ENCODE data around the gene KLF13.

KLF13 gene

GRCh38 chr15:31335989-31336592 is 9.5 kb downstream of the KLF13 start:
- no peak overlapping the region for H3K4me3 ChIP-seq (ENCODE audit: low read length)
- H3K4ac ChIP-seq (ENCODE audit: low read depth, low read length): no peak overlapping the region
- no CpG with 5 or more reads among the region's 9 CpGs for WGBS (ENCODE audit: extremely low coverage, insufficient coverage, low lambda C conversion rate)
- H2BK5ac ChIP-seq (ENCODE audit: low read length): no peak overlapping the region
- H3K9ac ChIP-seq (ENCODE audit: low read length): no peak overlapping the region
- no peak overlapping the region for H2BK15ac ChIP-seq (replicated peaks; ENCODE audit: low read depth)
- no peak overlapping the region for H3K18ac ChIP-seq (ENCODE audit: low read length)
- H3K4me1 ChIP-seq (ENCODE audit: control insufficient read depth, low read depth, low read length): no peaks in the 10 kb centered on the region
- H2AK5ac ChIP-seq (ENCODE audit: low read length): no peak overlapping the region
- H2BK120ac ChIP-seq (ENCODE audit: low read depth, low read length): no peak overlapping the region
- H3K27me3 ChIP-seq (ENCODE audit: insufficient read depth, low read length, poor library complexity): no peaks in the 10 kb centered on the region
- peaks cover 51% of the 10 kb centered on the region for H3K79me1 ChIP-seq (ENCODE audit: low read length)
- H3K56ac ChIP-seq (ENCODE audit: low read length): no peak overlapping the region
- H4K8ac ChIP-seq (ENCODE audit: low read depth, low read length): no peak overlapping the region
- no peak overlapping the region for H3K27ac ChIP-seq (ENCODE audit: low read depth, low read length)
- H3K36me3 ChIP-seq (ENCODE audit: control insufficient read depth, insufficient read depth, low read length): no peaks in the 10 kb centered on the region
- no peak for DNase-seq
- no peak overlapping the region for H3K23ac ChIP-seq (ENCODE audit: low read length)
- H3K4me2 ChIP-seq (ENCODE audit: low read length): no peak overlapping the region
- H3K79me2 ChIP-seq (ENCODE audit: control insufficient read depth, insufficient read depth, low read length): peaks cover 43% of the 10 kb centered on the region
- H4K5ac ChIP-seq (ENCODE audit: low read length): no peak overlapping the region

GRCh38 chr15:31336593-31337295 is 10.1 kb downstream of the KLF13 start:
- Histone ChIP-seq H3K79me1 (ENCODE audit: low read length) (peaks cover 47% of the 10 kb centered on the region), H4K8ac (ENCODE audit: low read depth, low read length) (no peak overlapping the region), H2BK15ac (replicated peaks; ENCODE audit: low read depth) (no peak overlapping the region), H2BK120ac (ENCODE audit: low read depth, low read length) (no peak overlapping the region), H2BK5ac (ENCODE audit: low read length) (no peak overlapping the region), H3K4me2 (ENCODE audit: low read length) (no peak overlapping the region), H3K79me2 (ENCODE audit: control insufficient read depth, insufficient read depth, low read length) (peaks cover 37% of the 10 kb centered on the region), H3K9ac (ENCODE audit: low read length) (no peak overlapping the region), H3K36me3 (ENCODE audit: control insufficient read depth, insufficient read depth, low read length) (no peaks in the 10 kb centered on the region), H3K4me3 (ENCODE audit: low read length) (no peak overlapping the region), H3K27ac (ENCODE audit: low read depth, low read length) (no peak overlapping the region), H3K4ac (ENCODE audit: low read depth, low read length) (no peak overlapping the region), H3K23ac (ENCODE audit: low read length) (no peak overlapping the region), H3K56ac (ENCODE audit: low read length) (no peak overlapping the region), H3K4me1 (ENCODE audit: control insufficient read depth, low read depth, low read length) (no peaks in the 10 kb centered on the region), H3K18ac (ENCODE audit: low read length) (no peak overlapping the region), H2AK5ac (ENCODE audit: low read length) (no peak overlapping the region), H3K27me3 (ENCODE audit: insufficient read depth, low read length, poor library complexity) (no peaks in the 10 kb centered on the region), H4K5ac (ENCODE audit: low read length) (no peak overlapping the region)
- no peak for DNase-seq
- WGBS (ENCODE audit: extremely low coverage, insufficient coverage, low lambda C conversion rate): 100% methylated on average over 1 of the region's 13 CpGs

GRCh38 chr15:31337352-31338031 is 10.9 kb downstream of the KLF13 start:
- Histone ChIP-seq H2BK5ac (ENCODE audit: low read length) (no peak overlapping the region), H3K9ac (ENCODE audit: low read length) (no peak overlapping the region), H3K27ac (ENCODE audit: low read depth, low read length) (no peak overlapping the region), H3K27me3 (ENCODE audit: insufficient read depth, low read length, poor library complexity) (no peaks in the 10 kb centered on the region), H3K4me2 (ENCODE audit: low read length) (no peak overlapping the region), H4K5ac (ENCODE audit: low read length) (no peak overlapping the region), H3K4me3 (ENCODE audit: low read length) (no peak overlapping the region), H3K4me1 (ENCODE audit: control insufficient read depth, low read depth, low read length) (no peaks in the 10 kb centered on the region), H3K18ac (ENCODE audit: low read length) (no peak overlapping the region), H3K79me2 (ENCODE audit: control insufficient read depth, insufficient read depth, low read length) (peaks cover 29% of the 10 kb centered on the region), H4K8ac (ENCODE audit: low read depth, low read length) (no peak overlapping the region), H3K79me1 (ENCODE audit: low read length) (peaks cover 43% of the 10 kb centered on the region), H2BK120ac (ENCODE audit: low read depth, low read length) (no peak overlapping the region), H2AK5ac (ENCODE audit: low read length) (no peak overlapping the region), H3K36me3 (ENCODE audit: control insufficient read depth, insufficient read depth, low read length) (no peaks in the 10 kb centered on the region), H3K4ac (ENCODE audit: low read depth, low read length) (no peak overlapping the region), H3K23ac (ENCODE audit: low read length) (no peak overlapping the region), H2BK15ac (replicated peaks; ENCODE audit: low read depth) (no peak overlapping the region), H3K56ac (ENCODE audit: low read length) (no peak overlapping the region)
- WGBS (ENCODE audit: extremely low coverage, insufficient coverage, low lambda C conversion rate): no CpG with 5 or more reads among the region's 12 CpGs
- DNase-seq: no peak

GRCh38 chr15:31338318-31338878 is 11.8 kb downstream of the KLF13 start:
- no peaks in the 10 kb centered on the region for H3K27me3 ChIP-seq (ENCODE audit: insufficient read depth, low read length, poor library complexity)
- no peak overlapping the region for H2BK15ac ChIP-seq (replicated peaks; ENCODE audit: low read depth)
- no peak overlapping the region for H3K4me2 ChIP-seq (ENCODE audit: low read length)
- peaks cover 26% of the 10 kb centered on the region for H3K79me2 ChIP-seq (ENCODE audit: control insufficient read depth, insufficient read depth, low read length)
- peaks cover 42% of the 10 kb centered on the region for H3K79me1 ChIP-seq (ENCODE audit: low read length)
- no peak overlapping the region for H2AK5ac ChIP-seq (ENCODE audit: low read length)
- H4K5ac ChIP-seq (ENCODE audit: low read length): no peak overlapping the region
- no peak overlapping the region for H2BK5ac ChIP-seq (ENCODE audit: low read length)
- H3K4me3 ChIP-seq (ENCODE audit: low read length): no peak overlapping the region
- no peak overlapping the region for H3K18ac ChIP-seq (ENCODE audit: low read length)
- H3K9ac ChIP-seq (ENCODE audit: low read length): no peak overlapping the region
- H3K56ac ChIP-seq (ENCODE audit: low read length): no peak overlapping the region
- no peaks in the 10 kb centered on the region for H3K36me3 ChIP-seq (ENCODE audit: control insufficient read depth, insufficient read depth, low read length)
- no peak overlapping the region for H3K4ac ChIP-seq (ENCODE audit: low read depth, low read length)
- H2BK120ac ChIP-seq (ENCODE audit: low read depth, low read length): no peak overlapping the region
- H3K23ac ChIP-seq (ENCODE audit: low read length): no peak overlapping the region
- H3K27ac ChIP-seq (ENCODE audit: low read depth, low read length): no peak overlapping the region
- DNase-seq: no peak
- WGBS (ENCODE audit: extremely low coverage, insufficient coverage, low lambda C conversion rate): no CpG with 5 or more reads among the region's 9 CpGs
- no peaks in the 10 kb centered on the region for H3K4me1 ChIP-seq (ENCODE audit: control insufficient read depth, low read depth, low read length)
- H4K8ac ChIP-seq (ENCODE audit: low read depth, low read length): no peak overlapping the region

DNA sequence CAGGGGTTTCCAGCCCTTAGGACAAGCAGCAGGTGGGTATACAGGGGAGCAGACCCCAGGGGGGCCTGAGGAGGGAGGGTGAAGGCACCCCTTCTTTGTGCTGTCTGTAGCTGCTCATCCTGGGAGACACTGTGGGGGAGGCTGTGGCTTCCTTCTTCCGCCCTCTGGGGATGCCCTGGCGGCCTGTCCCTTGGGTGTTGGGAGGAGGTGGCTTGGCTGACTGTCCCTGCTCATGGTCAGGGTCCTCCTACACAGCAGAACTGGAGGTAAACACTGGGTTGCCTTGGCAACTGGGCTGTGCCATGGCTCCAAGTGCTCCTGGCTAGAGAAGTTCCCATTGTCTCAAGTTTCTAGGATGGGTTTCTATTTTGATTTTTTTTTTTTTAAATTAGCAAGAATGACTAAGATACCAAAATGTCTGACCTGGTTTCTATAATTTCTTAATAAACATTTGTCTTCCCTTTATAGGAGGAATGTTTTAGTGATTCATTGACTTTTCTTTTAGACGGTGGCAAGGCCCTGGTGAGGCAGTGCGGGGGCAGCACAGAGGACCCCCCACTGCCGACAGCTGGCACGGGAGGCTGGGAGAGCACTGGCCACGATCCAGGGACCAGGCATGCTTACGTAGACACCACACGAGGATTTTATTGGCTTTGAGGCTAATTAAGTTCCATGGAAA is 12.4 kb downstream of the KLF13 start:
- Histone ChIP-seq H3K18ac (ENCODE audit: low read length) (no peak overlapping the region), H3K27ac (ENCODE audit: low read depth, low read length) (no peak overlapping the region), H2AK5ac (ENCODE audit: low read length) (no peak overlapping the region), H3K79me2 (ENCODE audit: control insufficient read depth, insufficient read depth, low read length) (peaks cover 23% of the 10 kb centered on the region), H3K4me3 (ENCODE audit: low read length) (no peak overlapping the region), H3K4me2 (ENCODE audit: low read length) (no peak overlapping the region), H3K4me1 (ENCODE audit: control insufficient read depth, low read depth, low read length) (no peaks in the 10 kb centered on the region), H3K27me3 (ENCODE audit: insufficient read depth, low read length, poor library complexity) (no peaks in the 10 kb centered on the region), H3K56ac (ENCODE audit: low read length) (no peak overlapping the region), H3K36me3 (ENCODE audit: control insufficient read depth, insufficient read depth, low read length) (no peaks in the 10 kb centered on the region), H4K8ac (ENCODE audit: low read depth, low read length) (no peak overlapping the region), H2BK120ac (ENCODE audit: low read depth, low read length) (no peak overlapping the region), H3K79me1 (ENCODE audit: low read length) (peaks cover 40% of the 10 kb centered on the region), H2BK15ac (replicated peaks; ENCODE audit: low read depth) (no peak overlapping the region), H3K9ac (ENCODE audit: low read length) (no peak overlapping the region), H3K4ac (ENCODE audit: low read depth, low read length) (no peak overlapping the region), H4K5ac (ENCODE audit: low read length) (no peak overlapping the region), H3K23ac (ENCODE audit: low read length) (no peak overlapping the region), H2BK5ac (ENCODE audit: low read length) (no peak overlapping the region)
- peak; percentile 65 for DNase-seq
- no CpG with 5 or more reads among the region's 9 CpGs for WGBS (ENCODE audit: extremely low coverage, insufficient coverage, low lambda C conversion rate)

All from mesendoderm (in vitro differentiated cells).